Skin epidermis (tissue), 12 donors: ENCODE measurements around the gene PNMA6A.
"Not testable (repeated sequence)": the region's sequence is repeated elsewhere in the genome, so short reads cannot be mapped to it uniquely, and the experiment has no call there.

Source experiments
- H3K27ac ChIP-seq, 21 experiments: fragments of 200-600 bp; sonication (generic) in 11 of 21; one replicate each; pipeline ENCODE4 v1.5.0; 2020; ENCODE audit warnings: mild to moderate bottlenecking in 3 of 21, inconsistent platforms in 2 of 21, moderate library complexity in 2 of 21
- H3K4me3 ChIP-seq, 7 experiments: fragments of 200-600 bp; sonication (generic) in 2 of 7; one replicate each; pipeline ENCODE4 v1.5.0; 2020; ENCODE audit warnings: inconsistent platforms in 2 of 7, mild to moderate bottlenecking in 2 of 7, moderate library complexity in 1 of 7

PNMA6A gene

GRCh38 chrX:153071909-153072583 is at the start of gene PNMA6A:
Gene PNMA6A (plus strand): TSS chrX:153072454. CDS start chrX:153073063, 609 bp downstream.
- H3K4me3 ChIP-seq: not testable (repeated sequence)

GRCh38 chrX:153026501-153026900 is 45.8 kb upstream of the PNMA6A start:
- not testable (repeated sequence) for H3K27ac ChIP-seq, H3K4me3 ChIP-seq

More at GRCh38 chrX:153071909-153072583, at the start of gene PNMA6A:
- not testable (repeated sequence) for H3K27ac ChIP-seq

GRCh38 chrX:153028487-153028886 is 43.8 kb upstream of the PNMA6A start:
- not testable (repeated sequence) for H3K4me3 ChIP-seq, H3K27ac ChIP-seq

GRCh38 chrX:153029162-153029561 is 43.1 kb upstream of the PNMA6A start:
- no peak overlapping the region for H3K27ac ChIP-seq

GRCh38 chrX:153029875-153030274 is 42.4 kb upstream of the PNMA6A start:
- Histone ChIP-seq H3K27ac (no peak overlapping the region), H3K4me3 (no peak overlapping the region)

More at GRCh38 chrX:153029162-153029561, 43.1 kb upstream of the PNMA6A start:
- H3K4me3 ChIP-seq: no peak overlapping the region

GRCh38 chrX:153030801-153031200 is 41.5 kb upstream of the PNMA6A start:
- H3K27ac ChIP-seq: no peak overlapping the region

GRCh38 chrX:153032397-153033118 is 39.7 kb upstream of the PNMA6A start:
- Histone ChIP-seq H3K27ac (peak overlapping the region in 8 of 21 experiments; percentile 9 to 64 (median 47)), H3K4me3 (peak overlapping the region; percentile 7 to 37 (median 24))

More at GRCh38 chrX:153030801-153031200, 41.5 kb upstream of the PNMA6A start:
- no peak overlapping the region for H3K4me3 ChIP-seq

GRCh38 chrX:153049093-153049492 is 23.2 kb upstream of the PNMA6A start:
- no peak overlapping the region for H3K4me3 ChIP-seq

GRCh38 chrX:153052534-153052933 is 19.7 kb upstream of the PNMA6A start:
- no peak overlapping the region for H3K27ac ChIP-seq
- H3K4me3 ChIP-seq: no peak overlapping the region

More at GRCh38 chrX:153049093-153049492, 23.2 kb upstream of the PNMA6A start:
- no peak overlapping the region for H3K27ac ChIP-seq

GRCh38 chrX:153055871-153056749 is 16.1 kb upstream of the PNMA6A start, which contains the start of gene PNMA3:
Gene PNMA3 (plus strand): TSS chrX:153056470. CDS start chrX:153057056, 586 bp downstream.
- peak within 1 kb of the TSS in 2 of 7 experiments; percentile 2 to 12 for H3K4me3 ChIP-seq

GRCh38 chrX:153057281-153057680 is 15.0 kb upstream of the PNMA6A start:
- no peak overlapping the region for H3K4me3 ChIP-seq
- no peak overlapping the region for H3K27ac ChIP-seq

More at GRCh38 chrX:153055871-153056749, 16.1 kb upstream of the PNMA6A start, which contains the start of gene PNMA3:
- no peak within 1 kb of the TSS for H3K27ac ChIP-seq

- Histone ChIP-seq H3K27ac (no peak overlapping the region), H3K4me3 (no peak overlapping the region)
These were observed 12.8 kb upstream of the PNMA6A start for GRCh38 chrX:153059191-153060094.

- Histone ChIP-seq H3K4me3 (no peak overlapping the region), H3K27ac (no peak overlapping the region)
These were observed 12.2 kb upstream of the PNMA6A start for GRCh38 chrX:153060095-153060445.

GRCh38 chrX:153061732-153062131 is 10.5 kb upstream of the PNMA6A start:
- Histone ChIP-seq H3K4me3 (no peak overlapping the region), H3K27ac (no peak overlapping the region)

- no peak overlapping the region for H3K27ac ChIP-seq
- H3K4me3 ChIP-seq: no peak overlapping the region
These were observed 8.9 kb upstream of the PNMA6A start for GRCh38 chrX:153063315-153063714.

- no peak overlapping the region for H3K27ac ChIP-seq
- H3K4me3 ChIP-seq: no peak overlapping the region
These were observed 8.2 kb upstream of the PNMA6A start for GRCh38 chrX:153064061-153064460.

GRCh38 chrX:153065389-153065788 is 6.9 kb upstream of the PNMA6A start:
- H3K4me3 ChIP-seq: no peak overlapping the region
- H3K27ac ChIP-seq: no peak overlapping the region

- H3K27ac ChIP-seq, H3K4me3 ChIP-seq: not testable (repeated sequence)
These were observed 5.9 kb upstream of the PNMA6A start for GRCh38 chrX:153066402-153066801.

- not testable (repeated sequence) for H3K4me3 ChIP-seq, H3K27ac ChIP-seq
These were observed 1.1 kb downstream of the PNMA6A start for GRCh38 chrX:153073331-153073730.
